H1 (cell line): ENCODE results near the gene CLPSL2. TPM values are rescaled to one million over a fixed set of nuclear protein-coding genes. Genes with fewer than 3 reads are reported as not detected.

Source experiments
- CBX5 ChIP-seq: fragments of 300-800, 300-1000 bp; sonication (generic); IDR thresholded peaks from 2 replicates; pipeline ENCODE4 v1.7.1; 2016; ENCODE audit warnings: antibody characterized with exemption, low read length, low read depth
- POLR2A ChIP-seq, 2 experiments: IDR thresholded peaks; 1 replicate in 1 of 2; 2 replicates in 1 of 2; pipeline ENCODE4 v1.6.1; 2011; ENCODE audit warnings: low read depth in 2 of 2, low read length in 2 of 2, mild to moderate bottlenecking in 2 of 2; ENCODE audit errors: control extremely low read depth in 1 of 2
- RBBP5 ChIP-seq: IDR thresholded peaks from 2 replicates; pipeline ENCODE4 v1.7.1; 2012; ENCODE audit warnings: low read depth, mild to moderate bottlenecking, inconsistent platforms, low read length, moderate library complexity, borderline replicate concordance
- TAF1 ChIP-seq: IDR thresholded peaks from 2 replicates; pipeline ENCODE4 v1.6.1; 2011; ENCODE audit warnings: mild to moderate bottlenecking, low read depth, low read length
- USF2 ChIP-seq: IDR thresholded peaks from 2 replicates; pipeline ENCODE4 v1.6.1; 2011; ENCODE audit warnings: low read length, improper control_type of control experiment
- polyA plus RNA-seq, 7 experiments: library from polyadenylated mRNA; depleted of rRNA in 3 of 7; stranded (reverse) in 5 of 7; unstranded in 2 of 7; fragments of >200 nt in 5 of 7; fragments of 200-250 nt in 2 of 7; gene quantifications; 1 replicate in 5 of 7; 2 replicates in 1 of 7; 4 replicates in 1 of 7; pipeline versions ENCODE4 v1.2.1 to v1.2.3, GENCODE V29; 2011 to 2013; ENCODE audit warnings: missing spikeins in 2 of 7, mixed read lengths in 2 of 7
- total RNA-seq: library from RNA; stranded (reverse); fragmentation: NEBNext Ultra II Directional; extraction: Animal tissue kit (Norgen Biotek cat#: 25700); gene quantifications from 2 replicates; pipeline ENCODE4 v1.2.1, GENCODE V29; 2021

Gene CLPSL2
- total and polyA plus RNA-seq, 2 of the 8 experiments (the other 6 are each of a cell fraction or from before 2014, with no cell fraction given), result 1.4 to 3.4 TPM

GRCh38 chr6:35780719-35781118, 4.3 kb downstream of the CLPSL2 start, which contains the start of gene CLPSL1 (continued):
- TF ChIP-seq USF2, result no peak
- TF ChIP-seq TAF1, result no peak
- no peak for TF ChIP-seq POLR2A (IDR thresholded peaks at IDR 0.05; ENCODE audit: control extremely low read depth in 1 of 2, low read depth in 2 of 2, low read length in 2 of 2)
- no peak for TF ChIP-seq CBX5
- no peak for TF ChIP-seq RBBP5
